Uterus (tissue), 2 donors: ENCODE measurements around the gene AMOTL1.

ENCODE experiments used
- POLR2A ChIP-seq, 2 donors: fragments of 450-650 bp; IDR thresholded peaks; one replicate each; pipeline ENCODE4 v1.6.1; 2016; ENCODE audit warnings: antibody characterized with exemption in 2 of 2, mild to moderate bottlenecking in 1 of 2, moderate library complexity in 1 of 2
- TF ChIP-seq, protein P1 (sequence below), 4 experiments: fragments of 200-600 bp in 2 of 4; fragments of 450-650 bp in 2 of 4; sonication (generic) in 2 of 4; IDR thresholded peaks; one replicate each; pipeline ENCODE4 v1.5.1; 2016 to 2019; ENCODE audit warnings: antibody characterized with exemption in 4 of 4, mild to moderate bottlenecking in 2 of 4, moderate library complexity in 1 of 4

DNA sequence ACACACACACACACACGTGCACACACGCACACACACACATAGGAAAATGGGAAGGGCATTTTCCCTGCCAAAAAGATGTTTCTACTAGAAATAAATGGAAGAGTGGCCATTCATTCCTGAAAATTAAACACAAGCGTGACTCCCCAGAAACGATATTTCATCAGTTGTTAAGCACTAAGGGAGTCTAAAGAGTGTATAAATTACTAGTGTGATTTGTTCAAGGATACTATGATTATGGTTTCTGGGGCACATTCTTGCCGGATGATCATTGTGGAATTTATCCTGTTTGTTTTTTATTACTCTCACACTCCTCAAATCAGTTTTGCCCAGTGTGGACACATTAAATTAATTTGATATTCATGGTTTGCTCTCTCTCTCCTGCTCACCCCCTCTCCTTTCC lies 16.4 kb upstream of the AMOTL1 start:
- TF ChIP-seq, protein P1, sequence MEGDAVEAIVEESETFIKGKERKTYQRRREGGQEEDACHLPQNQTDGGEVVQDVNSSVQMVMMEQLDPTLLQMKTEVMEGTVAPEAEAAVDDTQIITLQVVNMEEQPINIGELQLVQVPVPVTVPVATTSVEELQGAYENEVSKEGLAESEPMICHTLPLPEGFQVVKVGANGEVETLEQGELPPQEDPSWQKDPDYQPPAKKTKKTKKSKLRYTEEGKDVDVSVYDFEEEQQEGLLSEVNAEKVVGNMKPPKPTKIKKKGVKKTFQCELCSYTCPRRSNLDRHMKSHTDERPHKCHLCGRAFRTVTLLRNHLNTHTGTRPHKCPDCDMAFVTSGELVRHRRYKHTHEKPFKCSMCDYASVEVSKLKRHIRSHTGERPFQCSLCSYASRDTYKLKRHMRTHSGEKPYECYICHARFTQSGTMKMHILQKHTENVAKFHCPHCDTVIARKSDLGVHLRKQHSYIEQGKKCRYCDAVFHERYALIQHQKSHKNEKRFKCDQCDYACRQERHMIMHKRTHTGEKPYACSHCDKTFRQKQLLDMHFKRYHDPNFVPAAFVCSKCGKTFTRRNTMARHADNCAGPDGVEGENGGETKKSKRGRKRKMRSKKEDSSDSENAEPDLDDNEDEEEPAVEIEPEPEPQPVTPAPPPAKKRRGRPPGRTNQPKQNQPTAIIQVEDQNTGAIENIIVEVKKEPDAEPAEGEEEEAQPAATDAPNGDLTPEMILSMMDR (IDR thresholded peaks at IDR 0.05) = no peak
- TF ChIP-seq POLR2A (IDR thresholded peaks at IDR 0.05) = no peak
